Neural progenitor cell (in vitro differentiated cells): ENCODE results near the gene PPP1R36.

ENCODE experiments used
- EZH2 ChIP-seq: fragments of 200-600 bp; sonication (generic); IDR thresholded peaks from 2 replicates; pipeline ENCODE4 v1.6.1; 2017; ENCODE audit warnings: antibody characterized with exemption, mild to moderate bottlenecking, moderate library complexity
- EZH2phosphoT487 ChIP-seq: fragments of 200-600 bp; sonication (generic); IDR thresholded peaks from 2 replicates; pipeline ENCODE4 v1.6.1; 2017; ENCODE audit warnings: antibody characterized with exemption
- TF ChIP-seq, protein P1 (sequence below): fragments of 200-600 bp; sonication (generic); IDR thresholded peaks from 2 replicates; pipeline ENCODE4 v1.5.1; 2017; ENCODE audit warnings: antibody characterized with exemption, mild to moderate bottlenecking

DNA sequence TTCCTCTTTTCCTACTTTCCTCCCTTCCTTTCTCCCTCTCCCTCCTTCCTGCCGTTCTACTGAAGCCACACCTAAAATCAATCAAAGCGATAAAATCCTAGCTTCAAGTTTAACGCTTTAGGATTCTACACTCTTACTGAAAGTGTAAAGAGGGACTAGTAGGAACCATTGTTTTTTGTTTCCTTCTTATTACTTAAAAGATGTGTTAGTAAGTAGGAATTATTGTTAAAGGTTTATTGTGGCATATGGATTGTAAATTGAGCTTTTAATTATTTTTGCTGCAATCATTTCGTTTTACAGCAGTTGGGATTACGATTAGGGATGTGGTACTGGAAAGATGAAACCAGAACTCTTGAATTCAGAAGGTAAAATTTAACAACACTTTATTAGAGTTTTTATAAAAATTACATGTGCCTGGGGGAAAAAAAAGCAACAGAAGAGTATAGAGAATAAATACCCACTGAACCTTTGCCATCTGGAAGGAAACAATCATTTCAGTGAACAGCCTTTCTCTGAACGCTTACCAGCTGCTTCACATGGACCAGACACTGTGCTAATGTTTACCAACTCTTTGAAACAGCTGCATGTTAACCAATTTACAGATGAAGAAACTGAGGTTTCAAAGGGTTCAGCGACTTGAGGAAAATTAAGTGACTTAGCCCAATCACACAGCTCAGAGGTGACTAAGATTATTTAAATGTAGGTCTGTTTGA is 1.0 kb downstream of the PPP1R36 start:
- TF ChIP-seq, protein P1, sequence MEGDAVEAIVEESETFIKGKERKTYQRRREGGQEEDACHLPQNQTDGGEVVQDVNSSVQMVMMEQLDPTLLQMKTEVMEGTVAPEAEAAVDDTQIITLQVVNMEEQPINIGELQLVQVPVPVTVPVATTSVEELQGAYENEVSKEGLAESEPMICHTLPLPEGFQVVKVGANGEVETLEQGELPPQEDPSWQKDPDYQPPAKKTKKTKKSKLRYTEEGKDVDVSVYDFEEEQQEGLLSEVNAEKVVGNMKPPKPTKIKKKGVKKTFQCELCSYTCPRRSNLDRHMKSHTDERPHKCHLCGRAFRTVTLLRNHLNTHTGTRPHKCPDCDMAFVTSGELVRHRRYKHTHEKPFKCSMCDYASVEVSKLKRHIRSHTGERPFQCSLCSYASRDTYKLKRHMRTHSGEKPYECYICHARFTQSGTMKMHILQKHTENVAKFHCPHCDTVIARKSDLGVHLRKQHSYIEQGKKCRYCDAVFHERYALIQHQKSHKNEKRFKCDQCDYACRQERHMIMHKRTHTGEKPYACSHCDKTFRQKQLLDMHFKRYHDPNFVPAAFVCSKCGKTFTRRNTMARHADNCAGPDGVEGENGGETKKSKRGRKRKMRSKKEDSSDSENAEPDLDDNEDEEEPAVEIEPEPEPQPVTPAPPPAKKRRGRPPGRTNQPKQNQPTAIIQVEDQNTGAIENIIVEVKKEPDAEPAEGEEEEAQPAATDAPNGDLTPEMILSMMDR, result no peak
- TF ChIP-seq EZH2phosphoT487 (no peak), EZH2 (no peak)
